SK-N-MC (cell line): ENCODE measurements around the gene POM121C.
"Not testable (repeated sequence)": the region's sequence is repeated elsewhere in the genome, so short reads cannot be mapped to it uniquely, and the experiment has no call there.

Source experiments
- DNase-seq: peaks from one replicate; pipeline ENCODE4 v3.0.0-alpha.2; 2011; ENCODE audit warnings: low read depth, low spot score
- H3K27ac ChIP-seq: fragments of 200-600 bp; sonication (generic); 2 replicates; pipeline ENCODE4 v1.5.1; 2016; ENCODE audit warnings: mixed run types
- H3K36me3 ChIP-seq: fragments of 200-600 bp; sonication (generic); 2 replicates; pipeline ENCODE4 v1.6.1; 2017; ENCODE audit warnings: antibody characterized with exemption, low read length, mixed read lengths; ENCODE audit not compliant: insufficient read depth
- H3K4me3 ChIP-seq: fragments of 200-600 bp; sonication (generic); 2 replicates; pipeline ENCODE4 v1.5.1; 2016
- H3K9ac ChIP-seq: fragments of 200-600 bp; sonication (generic); 2 replicates; pipeline ENCODE4 v1.8.0; 2017; ENCODE audit warnings: mixed run types, mixed read lengths; ENCODE audit not compliant: insufficient read length
- H3K9me3 ChIP-seq: fragments of 200-600 bp; sonication (generic); 2 replicates; pipeline ENCODE4 v1.6.1; 2017; ENCODE audit warnings: low read depth, mild to moderate bottlenecking, antibody characterized with exemption, low read length, moderate library complexity, mixed read lengths

POM121C gene

DNA sequence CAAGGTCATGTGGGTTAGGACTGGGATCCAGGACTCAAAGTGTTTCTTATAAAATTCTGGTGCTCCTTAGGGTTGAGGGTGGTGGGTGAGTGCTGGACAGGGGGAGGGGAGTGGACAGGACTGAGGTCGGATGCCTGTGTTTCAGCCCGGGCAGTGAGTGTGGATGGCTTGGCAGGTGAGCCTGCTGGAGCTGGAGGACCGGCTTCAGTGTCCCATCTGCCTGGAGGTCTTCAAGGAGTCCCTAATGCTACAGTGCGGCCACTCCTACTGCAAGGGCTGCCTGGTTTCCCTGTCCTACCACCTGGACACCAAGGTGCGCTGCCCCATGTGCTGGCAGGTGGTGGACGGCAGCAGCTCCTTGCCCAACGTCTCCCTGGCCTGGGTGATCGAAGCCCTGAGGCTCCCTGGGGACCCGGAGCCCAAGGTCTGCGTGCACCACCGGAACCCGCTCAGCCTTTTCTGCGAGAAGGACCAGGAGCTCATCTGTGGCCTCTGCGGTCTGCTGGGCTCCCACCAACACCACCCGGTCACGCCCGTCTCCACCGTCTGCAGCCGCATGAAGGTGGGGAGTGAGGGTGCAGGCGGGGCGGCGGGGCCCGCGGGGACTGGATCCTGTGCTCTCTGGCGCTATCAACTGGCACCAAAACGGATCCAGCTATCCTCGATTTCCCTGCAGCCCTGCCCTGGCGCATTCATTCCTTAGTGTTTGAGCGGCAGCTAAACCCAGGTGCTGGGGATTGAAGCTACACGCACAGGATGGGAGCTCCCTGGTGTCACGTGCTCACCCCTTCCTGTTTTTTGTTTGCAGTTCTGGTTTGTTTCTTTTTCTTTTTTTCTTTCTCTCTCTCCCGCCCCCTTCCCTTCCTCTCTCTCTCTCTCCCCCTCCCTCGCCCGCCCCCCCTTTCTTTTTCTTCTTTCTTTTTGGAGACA is 87.1 kb downstream of the POM121C start:
- H3K9ac ChIP-seq, H3K36me3 ChIP-seq, H3K9me3 ChIP-seq, H3K4me3 ChIP-seq, H3K27ac ChIP-seq, DNase-seq: not testable (repeated sequence)

DNA sequence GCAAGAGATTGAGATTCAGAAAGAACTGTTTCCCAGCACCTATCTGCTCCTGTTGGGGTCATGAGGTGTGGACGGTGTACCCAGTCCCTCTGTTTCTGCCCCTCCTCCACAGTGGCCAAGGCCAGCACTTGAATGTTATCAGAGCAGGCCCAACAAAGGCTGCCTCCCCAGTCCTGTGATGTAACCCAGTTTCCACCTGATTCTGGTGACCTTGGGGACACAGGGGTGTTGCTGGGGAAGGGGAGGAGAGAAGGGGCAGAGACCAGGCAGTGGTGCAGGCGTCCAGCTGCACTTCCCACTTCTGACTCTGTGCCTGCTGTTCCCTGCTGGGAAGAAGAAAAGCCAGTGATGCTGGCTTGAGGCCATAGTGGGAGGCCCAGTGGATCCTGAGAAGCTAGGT is 88.2 kb downstream of the POM121C start:
- DNase-seq, H3K9ac ChIP-seq, H3K36me3 ChIP-seq, H3K4me3 ChIP-seq, H3K9me3 ChIP-seq, H3K27ac ChIP-seq: not testable (repeated sequence)

DNA sequence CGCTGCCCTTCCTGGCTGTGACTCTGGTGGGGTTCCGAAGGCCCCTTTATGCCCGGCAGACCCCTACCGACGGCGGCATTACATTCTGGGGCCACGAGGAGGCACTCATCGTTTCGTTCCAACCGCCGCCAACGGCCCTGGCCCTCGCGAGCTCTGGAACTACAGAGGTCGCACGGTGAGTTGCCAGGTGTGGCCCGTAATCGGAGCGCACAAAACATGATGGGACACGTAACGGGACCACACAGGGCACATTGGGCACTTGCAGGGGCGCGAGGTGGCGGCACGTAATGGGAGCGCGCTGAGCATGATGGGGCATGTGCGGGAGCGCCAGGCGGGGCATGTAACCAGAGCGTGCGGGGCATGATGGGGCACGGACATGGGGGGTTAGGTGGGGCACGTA is 90.8 kb downstream of the POM121C start, which contains the start of gene TRIM73:
Gene TRIM73, plus strand, starts transcription at position 301 of the 400 bp plus-strand sequence. CDS start 3,305 bp downstream, outside the sequence.
- DNase-seq, H3K27ac ChIP-seq, H3K36me3 ChIP-seq, H3K4me3 ChIP-seq, H3K9me3 ChIP-seq, H3K9ac ChIP-seq: not testable (repeated sequence)

DNA sequence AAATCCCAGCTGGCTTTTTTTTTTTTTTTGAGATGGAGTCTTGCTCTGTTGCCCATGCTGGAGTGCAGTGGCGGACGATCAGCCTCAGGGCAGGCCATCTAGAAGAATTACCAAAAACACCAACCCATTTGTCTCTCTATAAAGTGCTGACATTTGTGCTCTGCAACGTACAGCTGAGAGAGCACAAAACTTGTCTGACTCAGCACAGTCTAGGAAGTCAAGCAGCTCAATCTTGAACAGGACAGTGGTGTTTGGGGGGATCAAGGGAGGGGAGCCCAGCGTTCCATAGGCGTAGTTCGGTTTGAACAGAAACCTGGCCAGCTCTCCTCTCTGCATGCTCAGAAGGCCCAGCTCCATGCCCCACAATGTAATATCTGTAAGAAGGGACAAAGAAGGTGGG is 92.9 kb downstream of the POM121C start:
- not testable (repeated sequence) for H3K4me3 ChIP-seq, H3K9me3 ChIP-seq, H3K9ac ChIP-seq, H3K36me3 ChIP-seq, H3K27ac ChIP-seq, DNase-seq

DNA sequence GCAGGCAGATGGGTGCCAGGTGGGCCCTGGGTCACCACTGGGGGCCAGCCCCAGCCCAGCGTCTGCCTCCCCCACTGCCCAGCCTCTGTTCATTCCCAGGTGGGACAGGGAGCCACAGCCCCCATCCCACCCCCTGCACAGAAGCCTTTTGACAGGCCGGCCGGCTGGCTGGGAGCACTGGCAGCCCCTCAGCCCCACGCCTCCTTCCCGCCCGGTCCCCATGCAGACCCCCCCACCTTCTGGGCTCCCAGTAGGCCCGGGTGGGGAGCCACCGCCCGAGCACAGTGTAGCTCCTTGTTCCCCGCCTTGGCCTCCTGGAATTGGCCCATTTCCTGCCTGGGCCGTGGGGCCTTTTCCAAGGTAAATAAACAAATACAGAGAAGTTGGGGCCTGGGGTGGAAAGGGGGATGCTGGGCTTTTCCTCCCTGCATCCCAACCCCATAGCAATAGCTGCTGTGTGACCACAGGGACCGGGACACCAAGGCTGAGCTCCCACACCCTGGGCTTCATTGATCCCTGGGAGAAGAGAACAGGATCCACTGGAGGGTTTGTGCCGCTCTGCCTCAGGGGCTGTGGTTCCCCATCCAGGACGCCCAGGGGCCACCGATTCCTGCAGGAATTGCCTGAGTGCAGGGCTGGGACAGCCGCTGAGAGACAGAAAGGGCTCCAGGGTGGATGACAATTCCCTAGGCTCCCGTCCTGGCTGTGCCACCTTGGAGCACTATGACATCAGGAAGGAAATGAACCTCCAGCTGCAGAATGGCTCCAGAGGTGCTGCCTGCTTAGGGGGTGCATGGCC is 111.4 kb downstream of the POM121C start:
- not testable (repeated sequence) for H3K27ac ChIP-seq, H3K4me3 ChIP-seq, H3K9ac ChIP-seq, H3K36me3 ChIP-seq, H3K9me3 ChIP-seq, DNase-seq

DNA sequence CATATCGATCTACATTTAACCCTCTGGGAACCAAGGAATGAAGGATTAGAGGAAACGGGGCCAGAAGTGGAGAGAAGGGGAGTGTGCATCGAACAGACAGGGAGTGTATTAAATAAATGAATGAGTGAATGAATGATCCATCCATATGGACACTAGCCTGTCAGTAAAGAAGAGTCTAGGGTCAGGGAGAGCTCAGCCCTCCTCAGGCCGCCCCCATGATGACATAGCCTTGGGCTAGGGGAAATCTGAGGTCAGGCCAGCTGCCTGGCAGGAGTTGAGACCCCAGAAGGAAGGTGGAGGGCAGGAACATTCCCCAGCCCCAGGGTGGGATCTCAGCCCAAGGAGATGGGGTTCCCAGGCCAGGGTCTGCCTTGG is 112.0 kb downstream of the POM121C start:
- not testable (repeated sequence) for H3K9me3 ChIP-seq, H3K4me3 ChIP-seq, H3K27ac ChIP-seq, H3K36me3 ChIP-seq, DNase-seq, H3K9ac ChIP-seq

DNA sequence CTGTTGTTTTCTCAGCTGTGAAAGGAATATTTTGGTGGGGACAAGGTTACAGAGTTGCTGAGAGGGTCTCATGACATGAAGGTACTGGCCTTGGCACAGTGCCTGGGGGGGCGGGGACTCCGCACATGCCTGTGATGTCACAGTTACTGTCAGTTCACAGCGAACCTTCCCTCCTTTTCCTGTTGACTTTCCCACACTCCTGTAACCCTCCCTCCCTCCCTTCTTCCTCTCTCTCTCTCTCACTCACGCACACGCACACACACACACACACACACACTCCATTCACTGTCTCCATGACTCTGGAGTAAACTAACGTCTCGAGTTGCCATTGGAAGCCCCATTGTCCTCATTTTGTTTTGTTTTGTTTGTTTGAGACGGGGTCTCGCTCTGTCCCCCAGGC is 118.8 kb downstream of the POM121C start:
- not testable (repeated sequence) for H3K27ac ChIP-seq, DNase-seq, H3K9me3 ChIP-seq, H3K36me3 ChIP-seq, H3K9ac ChIP-seq, H3K4me3 ChIP-seq
